IMR-90 (cell line): Measurements from ENCODE around the gene DNAAF6. TPM values are rescaled to one million over a fixed set of nuclear protein-coding genes. Genes with fewer than 3 reads are reported as not detected.

ENCODE experiments used
- ATAC-seq: fragments of 200-7000 bp; cut with Tn5 transposase; 2 replicates; pipeline ENCODE4 v1.9.1; 2020; ENCODE audit warnings: low read depth, mild to moderate bottlenecking, moderate library complexity
- BruUV-seq: library from RNA; stranded (reverse); fragments of 400-500 nt; replicated peaks from 2 replicates; lab custom pipeline; 2021; lab: Mats Ljungman, UMichigan
- CTCF ChIA-PET: fragments of 300-600 bp; formaldehyde crosslinking; extraction: SDS; loops from one replicate; lab custom pipeline; 2021; ENCODE audit warnings: antibody characterized with exemption; lab: Yijun Ruan, JAX
- POLR2A ChIA-PET: fragments of 300-600 bp; sonication (Branson Sonifier 250); formaldehyde crosslinking; loops from one replicate; lab custom pipeline; 2022; ENCODE audit warnings: antibody characterized with exemption; ENCODE audit not compliant: unreplicated experiment; lab: Charles Lee
- DNase-seq: peaks from one replicate; pipeline ENCODE4 v3.0.0; 2013
- H2AFZ ChIP-seq: replicated peaks from 2 replicates; pipeline ENCODE3; 2013; ENCODE audit warnings: low read length, mild to moderate bottlenecking; ENCODE audit not compliant: poor library complexity
- H2AK5ac ChIP-seq: 2 replicates; pipeline ENCODE4 v1.6.1; 2013; ENCODE audit warnings: low read depth, low read length, inconsistent platforms
- H2AK9ac ChIP-seq: replicated peaks from 2 replicates; pipeline ENCODE3; 2013; ENCODE audit warnings: mild to moderate bottlenecking, low read depth, low read length, moderate library complexity; ENCODE audit not compliant: poor library complexity
- H2BK120ac ChIP-seq: 2 replicates; pipeline ENCODE4 v1.6.1; 2013; ENCODE audit warnings: low read depth, low read length, inconsistent platforms
- H2BK15ac ChIP-seq: 3 replicates; pipeline ENCODE4 v1.6.1; 2013; ENCODE audit warnings: low read depth, low read length, inconsistent platforms
- H2BK20ac ChIP-seq: 2 replicates; pipeline ENCODE4 v1.6.1; 2013; ENCODE audit warnings: low read depth, mild to moderate bottlenecking, inconsistent platforms, low read length, moderate library complexity
- H2BK5ac ChIP-seq: 2 replicates; pipeline ENCODE4 v1.6.1; 2013; ENCODE audit warnings: mild to moderate bottlenecking, low read depth, low read length, inconsistent platforms; ENCODE audit not compliant: poor library complexity, severe bottlenecking
- H3K14ac ChIP-seq: replicated peaks from 2 replicates; pipeline ENCODE4 v1.6.1; 2013; ENCODE audit warnings: low read depth, low read length, inconsistent platforms
- H3K18ac ChIP-seq: 2 replicates; pipeline ENCODE4 v1.6.1; 2013; ENCODE audit warnings: low read depth, low read length, control low read depth
- H3K23ac ChIP-seq: 2 replicates; pipeline ENCODE4 v1.6.1; 2013; ENCODE audit warnings: low read depth, low read length, inconsistent platforms
- H3K27ac ChIP-seq: 2 replicates; pipeline ENCODE4 v1.5.1; 2013; ENCODE audit warnings: mild to moderate bottlenecking, control low read depth, low read length; ENCODE audit not compliant: insufficient read depth
- H3K27me3 ChIP-seq: 2 replicates; pipeline ENCODE4 v1.6.1; 2013; ENCODE audit warnings: low read length; ENCODE audit not compliant: control insufficient read depth, insufficient read depth
- H3K36me3 ChIP-seq: 2 replicates; pipeline ENCODE4 v1.6.1; 2013; ENCODE audit warnings: low read length, mixed read lengths; ENCODE audit not compliant: control insufficient read depth, insufficient read depth
- H3K4ac ChIP-seq: 2 replicates; pipeline ENCODE4 v1.6.1; 2013; ENCODE audit warnings: low read depth, low read length, inconsistent platforms
- H3K4me1 ChIP-seq: 2 replicates; pipeline ENCODE4 v1.6.1; 2013; ENCODE audit warnings: low read length, mixed read lengths; ENCODE audit not compliant: control insufficient read depth, insufficient read depth
- H3K4me2 ChIP-seq: 2 replicates; pipeline ENCODE4 v1.6.1; 2013; ENCODE audit warnings: low read depth, mild to moderate bottlenecking, control low read depth, low read length, moderate library complexity
- H3K4me3 ChIP-seq: 2 replicates; pipeline ENCODE4 v1.5.1; 2013; ENCODE audit warnings: low read depth, mild to moderate bottlenecking, control low read depth, low read length, moderate library complexity; ENCODE audit not compliant: insufficient read depth
- H3K56ac ChIP-seq: 2 replicates; pipeline ENCODE4 v1.6.1; 2013; ENCODE audit warnings: low read length, inconsistent platforms; ENCODE audit not compliant: insufficient read depth; ENCODE audit errors: extremely low read depth
- H3K79me1 ChIP-seq, 2 experiments: 2 replicates each; pipeline ENCODE4 v1.6.1; 2013; ENCODE audit warnings: low read length in 2 of 2, inconsistent platforms in 1 of 2, low read depth in 1 of 2
- H3K9ac ChIP-seq: 2 replicates; pipeline ENCODE4 v1.6.1; 2013; ENCODE audit warnings: low read depth, low read length, control low read depth
- H3K9me1 ChIP-seq: 2 replicates; pipeline ENCODE4 v1.6.1; 2013; ENCODE audit warnings: low read length, inconsistent platforms; ENCODE audit not compliant: insufficient read depth
- H3K9me3 ChIP-seq: 2 replicates; pipeline ENCODE4 v1.6.1; 2013; ENCODE audit warnings: low read length; ENCODE audit not compliant: control insufficient read depth, insufficient read depth
- H4K20me1 ChIP-seq: 2 replicates; pipeline ENCODE4 v1.6.1; 2013; ENCODE audit warnings: low read length, inconsistent platforms; ENCODE audit not compliant: insufficient read depth
- H4K5ac ChIP-seq: 2 replicates; pipeline ENCODE4 v1.6.1; 2013; ENCODE audit warnings: mild to moderate bottlenecking, low read depth, low read length, control low read depth
- H4K8ac ChIP-seq, 2 experiments: 2 replicates each; pipeline ENCODE4 v1.6.1; 2013; ENCODE audit warnings: low read depth in 2 of 2, low read length in 2 of 2, control low read depth in 1 of 2, inconsistent platforms in 1 of 2
- H4K91ac ChIP-seq: 2 replicates; pipeline ENCODE4 v1.6.1; 2013; ENCODE audit warnings: low read depth, low read length, inconsistent platforms; ENCODE audit not compliant: insufficient read depth
- CEBPB ChIP-seq: IDR thresholded peaks from 2 replicates; pipeline ENCODE4 v1.6.1; 2012; ENCODE audit warnings: low read depth, low read length, improper control_type of control experiment
- CTCF ChIP-seq: conservative IDR thresholded peaks from 2 replicates; pipeline ENCODE4 v1.5.1; 2012; ENCODE audit warnings: mild to moderate bottlenecking, low read depth, low read length, improper control_type of control experiment
- RCOR1 ChIP-seq: IDR thresholded peaks from 2 replicates; pipeline ENCODE4 v1.6.1; 2012; ENCODE audit warnings: mild to moderate bottlenecking, low read length, improper control_type of control experiment; ENCODE audit not compliant: insufficient replicate concordance
- WGBS, 2 experiments: methylation state at CpG; one replicate each; pipeline versions ENCODE4 v1.1.5 to v1.1.7; 2013; ENCODE audit warnings: missing lambda C conversion rate in 2 of 2; ENCODE audit not compliant: insufficient read length in 1 of 2; ENCODE audit errors: extremely low coverage in 2 of 2; 5-methylcytosine and 5-hydroxymethylcytosine counted together
- dilution Hi-C: fragments of 300-500 bp; cut with HindIII; formaldehyde crosslinking; loops from one replicate; pipeline ENCODE4 v1.14.3; 2018; ENCODE audit warnings: low sequenced_read_pairs; ENCODE audit not compliant: unreplicated experiment
- in situ Hi-C: fragments of 300-500 bp; cut with MboI; formaldehyde crosslinking; loops from 3 replicates; pipeline ENCODE4 v1.14.3; 2019; ENCODE audit warnings: low sequenced_read_pairs, inconsistent platforms, mixed read lengths
- intact Hi-C: fragments of 100-400 bp; cut with micrococcal nuclease; formaldehyde crosslinking; loops from 2 replicates; pipeline ENCODE4 v1.10.0; 2022
- polyA plus RNA-seq, 3 experiments: library from polyadenylated mRNA; depleted of rRNA; stranded (reverse); fragments of >200 nt; gene quantifications; 2 replicates each; pipeline ENCODE4 v1.2.3, GENCODE V29; 2012; ENCODE audit warnings: low replicate concordance in 1 of 3
- total RNA-seq: library from RNA; depleted of rRNA; stranded (reverse); fragments of >200 nt; gene quantifications from 2 replicates; pipeline ENCODE4 v1.2.3, GENCODE V29; 2012

Gene DNAAF6
- total and polyA plus RNA-seq, 2 of the 4 experiments (the other 2 are of a cell fraction), result not detected

GRCh38 chrX:107168712-107169111, 37.7 kb upstream of the DNAAF6 start:
- H2BK15ac ChIP-seq, result no peak overlapping the region
- H3K4ac ChIP-seq, result no peak overlapping the region
- no peak overlapping the region for H3K4me2 ChIP-seq
- dilution Hi-C loops (no loop called here), in situ Hi-C loops (no loop called here), intact Hi-C loops (no loop called here)
- no peaks in the 10 kb centered on the region for H3K36me3 ChIP-seq
- ChIA-PET POLR2A (no interaction called here), CTCF (no interaction called here)
- no peaks in the 10 kb centered on the region for H3K79me1 ChIP-seq
- ATAC-seq, result no peak
- H2BK120ac ChIP-seq, result no peak overlapping the region
- no peak overlapping the region for H4K91ac ChIP-seq
- no peak overlapping the region for H2AFZ ChIP-seq
- H3K14ac ChIP-seq, result no peak overlapping the region
- H3K18ac ChIP-seq, result no peak overlapping the region
- H2AK9ac ChIP-seq, result no peak overlapping the region
- DNase-seq, result no peak
- no CpG with 5 or more reads among the region's 1 CpG for WGBS, 2 experiments
- no peaks in the 10 kb centered on the region for H4K20me1 ChIP-seq
- H3K4me1 ChIP-seq, result no peaks in the 10 kb centered on the region
- H3K9me3 ChIP-seq, result no peaks in the 10 kb centered on the region
- H3K27ac ChIP-seq, result no peak overlapping the region
- no peak overlapping the region for H4K5ac ChIP-seq
- no peak overlapping the region for H3K23ac ChIP-seq
- H3K9ac ChIP-seq, result no peak overlapping the region
- H4K8ac ChIP-seq, result no peak overlapping the region
- H3K4me3 ChIP-seq, result no peak overlapping the region
- TF ChIP-seq CEBPB (no peak), CTCF (no peak), RCOR1 (no peak)
- H3K9me1 ChIP-seq, result no peaks in the 10 kb centered on the region
- H3K56ac ChIP-seq, result no peak overlapping the region
- H2AK5ac ChIP-seq, result no peak overlapping the region
- H2BK5ac ChIP-seq, result no peak overlapping the region
- BruUV-seq, result no TSS peak
- no peak overlapping the region for H2BK20ac ChIP-seq
- H3K27me3 ChIP-seq, result no peaks in the 10 kb centered on the region
